ENCODE measurements around the gene PIH1D2. TPM values are rescaled to one million over a fixed set of nuclear protein-coding genes. Genes with fewer than 3 reads are reported as not detected.

Gene PIH1D2
- total and polyA plus RNA-seq, 2 of the 8 experiments (the other 6 are each of a cell fraction or from before 2014, with no cell fraction given) = 0.53 to 0.73 TPM

GRCh38 chr11:112097734-112098528 is 24.1 kb upstream of the PIH1D2 start:
- Histone ChIP-seq H3K18ac (ENCODE audit: extremely low read depth, low read length) (no peak overlapping the region), H3K4me1 (replicated peaks in 1 of 4; ENCODE audit: control insufficient read depth in 3 of 4, insufficient read depth in 4 of 4, low read length in 3 of 4) (no peaks in the 10 kb centered on the region), H4K91ac (replicated peaks; ENCODE audit: insufficient read length, low read length) (no peak overlapping the region), H3K79me1 (ENCODE audit: low read depth, low read length) (no peaks in the 10 kb centered on the region), H3K23ac (ENCODE audit: insufficient read length) (no peak overlapping the region), H3K56ac (replicated peaks; ENCODE audit: insufficient read length, low read depth, low read length) (no peak overlapping the region), H2BK12ac (ENCODE audit: low read depth, low read length) (no peak overlapping the region), H3K36me3 (ENCODE audit: control insufficient read depth in 2 of 4, insufficient read depth in 4 of 4, low read length in 3 of 4) (peaks cover 0 to 23% (median 9%) of the 10 kb centered on the region in 4 experiments; a peak in 3 of 8 replicates), H2AFZ (ENCODE audit: low read length) (no peak overlapping the region), H2AK5ac (ENCODE audit: low read depth, low read length) (no peak overlapping the region), H2BK120ac (replicated peaks; ENCODE audit: low read depth, low read length) (no peak overlapping the region), H2BK5ac (ENCODE audit: low read depth, low read length) (no peak overlapping the region), H3K4me2 (ENCODE audit: insufficient read depth in 1 of 2, low read depth in 2 of 2, low read length in 2 of 2) (no peak overlapping the region), H4K20me1 (replicated peaks in 1 of 2; ENCODE audit: control insufficient read depth in 1 of 2, insufficient read depth in 2 of 2, low read length in 2 of 2) (peaks cover 0 to 2% of the 10 kb centered on the region in 2 experiments), H3K4me3 (ENCODE audit: extremely low read depth in 1 of 4, insufficient read depth in 2 of 4, low read depth in 3 of 4, low read length in 4 of 4) (no peak overlapping the region), H3K23me2 (ENCODE audit: low read depth, low read length) (no peaks in the 10 kb centered on the region), H3K4ac (replicated peaks; ENCODE audit: insufficient read length, low read depth, low read length) (no peak overlapping the region), H4K5ac (ENCODE audit: insufficient read length, low read depth, low read length) (no peak overlapping the region), H3K27ac (ENCODE audit: low read depth, low read length) (no peak overlapping the region), H4K8ac (ENCODE audit: extremely low read depth, insufficient read depth, low read length) (no peak overlapping the region), H3K27me3 (replicated peaks in 1 of 4; ENCODE audit: control insufficient read depth in 3 of 4, extremely low read depth in 1 of 4, insufficient read depth in 3 of 4, low read length in 3 of 4) (no peaks in the 10 kb centered on the region), H2BK20ac (ENCODE audit: low read length) (no peak overlapping the region), H3K14ac (ENCODE audit: insufficient read length) (no peak overlapping the region), H3K79me2 (ENCODE audit: control insufficient read depth in 1 of 2, insufficient read depth in 2 of 2, low read length in 2 of 2) (no peaks in the 10 kb centered on the region), H3K9me3 (ENCODE audit: insufficient read depth in 2 of 2, low read depth in 1 of 2, low read length in 1 of 2) (no peaks in the 10 kb centered on the region), H2BK15ac (ENCODE audit: low read length) (no peak overlapping the region), H3K9ac (replicated peaks in 1 of 4; ENCODE audit: extremely low read depth in 1 of 4, low read depth in 3 of 4, low read length in 3 of 4) (no peak overlapping the region)
- 92% methylated on average over 11 of the region's 11 CpGs; no CpG with 5 or more reads in 1 of the 2 experiments for WGBS, 2 experiments (ENCODE audit: extremely low coverage in 1 of 2, insufficient coverage in 1 of 2, insufficient read length in 1 of 2, insufficient replicate concordance in 2 of 2, low coverage in 1 of 2, low lambda C conversion rate in 2 of 2, missing lambda C conversion rate in 1 of 2)
- ChIA-PET POLR2A (ENCODE audit: partially characterized antibody) (interaction anchor here (1.2 to 2.4 kb wide), 2 partner anchors 9 to 11 kb away, joined by 3 to 6 read pairs; no protein-coding TSS in a partner anchor), CTCF (ENCODE audit: partially characterized antibody) (interaction anchor here (0.6 to 12.8 kb wide), 6 partner anchors 8 to 280 kb away, joined by 3 to 104 read pairs (median 3); no protein-coding TSS in a partner anchor)
- no peak for TF ChIP-seq KDM1A (IDR thresholded peaks at IDR 0.05; ENCODE audit: borderline replicate concordance, low read length)
- no peak for TF ChIP-seq SIX5 (IDR thresholded peaks at IDR 0.05; ENCODE audit: low read depth, low read length)
- no peak for TF ChIP-seq EZH2 (IDR thresholded peaks at IDR 0.05; ENCODE audit: low read depth, low read length, severe bottlenecking)
- TF ChIP-seq ATF3 (IDR thresholded peaks at IDR 0.05; ENCODE audit: insufficient read depth, low read depth, low read length) = no peak
- no peak for TF ChIP-seq KDM5A (IDR thresholded peaks at IDR 0.05; ENCODE audit: low read length)
- no peak for TF ChIP-seq KDM4A (IDR thresholded peaks at IDR 0.05; ENCODE audit: low read depth, low read length, severe bottlenecking)
- no peak for TF ChIP-seq ASH2L (IDR thresholded peaks at IDR 0.05; ENCODE audit: low read length)
- TF ChIP-seq CEBPB (IDR thresholded peaks at IDR 0.05; ENCODE audit: low read depth, low read length) = no peak
- no peak for TF ChIP-seq TCF12 (IDR thresholded peaks at IDR 0.05; ENCODE audit: low read depth, low read length)
- TF ChIP-seq RBBP5 (IDR thresholded peaks at IDR 0.05; ENCODE audit: borderline replicate concordance, low read depth, low read length) = no peak
- FAIRE-seq (no peak), DNase-seq (ENCODE audit: low read depth in 1 of 2, low spot score in 2 of 2) (no peak)

All from H1 (cell line).